ENCODE results near the gene OR13H1. TPM values are rescaled to one million over a fixed set of nuclear protein-coding genes. Genes with fewer than 3 reads are reported as not detected.

Gene OR13H1
- total and polyA plus RNA-seq, 2 donors (not counting 3 experiments of a cell fraction or from before 2014, with no cell fraction given), result not detected

- Histone ChIP-seq H3K79me2 (ENCODE audit: control insufficient read depth, insufficient read depth, low read length) (no peaks in the 10 kb centered on the region), H3K9me3 (replicated peaks; ENCODE audit: control insufficient read depth, insufficient read depth, low read length) (no peaks in the 10 kb centered on the region), H3K4me2 (ENCODE audit: insufficient read depth, low read length) (no peak overlapping the region), H3K27me3 (ENCODE audit: control insufficient read depth in 2 of 2, insufficient read depth in 2 of 2, low read length in 2 of 2) (no peaks in the 10 kb centered on the region), H4K20me1 (replicated peaks; ENCODE audit: control insufficient read depth, extremely low read depth, insufficient read depth, low read length) (no peaks in the 10 kb centered on the region), H3K4me1 (ENCODE audit: control insufficient read depth, extremely low read depth, insufficient read depth, low read length) (no peaks in the 10 kb centered on the region), H3K9me1 (replicated peaks; ENCODE audit: control insufficient read depth, extremely low read depth, insufficient read depth, low read length) (no peaks in the 10 kb centered on the region), H2AFZ (ENCODE audit: low read depth, low read length) (no peak overlapping the region), H3K27ac (ENCODE audit: insufficient read depth, low read depth, low read length) (no peak overlapping the region), H3K4me3 (replicated peaks in 1 of 3; ENCODE audit: insufficient read depth in 1 of 3, low read depth in 1 of 3, low read length in 3 of 3) (no peak overlapping the region), H3K9ac (replicated peaks; ENCODE audit: extremely low read depth, insufficient read depth, low read length) (no peak overlapping the region), H3K36me3 (ENCODE audit: control insufficient read depth in 2 of 2, extremely low read depth in 1 of 2, insufficient read depth in 2 of 2, low read length in 2 of 2) (no peaks in the 10 kb centered on the region)
- DNase-seq (ENCODE audit: low read depth, low spot score) (no peak), FAIRE-seq (no peak)
- CTCF ChIA-PET, result no interaction called here
- dilution Hi-C loops (cut with MboI; ENCODE audit: extremely low pct_ligation_motif_present, low sequenced_read_pairs) (no loop called here), intact Hi-C loops (cut with micrococcal nuclease) (no loop called here)
- TF ChIP-seq GATA2 (IDR thresholded peaks at IDR 0.05; ENCODE audit: insufficient read depth, insufficient read length, low read depth, low read length) (no peak), POLR2A (IDR thresholded peaks at IDR 0.05; ENCODE audit: low read depth, low read length) (no peak), EZH2 (IDR thresholded peaks at IDR 0.05; ENCODE audit: borderline replicate concordance, low read depth, low read length, severe bottlenecking) (no peak), MYC (IDR thresholded peaks at IDR 0.05; ENCODE audit: low read depth, low read length) (no peak), CTCF (IDR thresholded peaks at IDR 0.05; ENCODE audit: extremely low read depth in 1 of 2, insufficient read depth in 1 of 2, low read depth in 1 of 2, low read length in 2 of 2) (no peak), MAX (IDR thresholded peaks at IDR 0.05; ENCODE audit: insufficient read depth, insufficient read length) (no peak), FOS (IDR thresholded peaks at IDR 0.05; ENCODE audit: borderline replicate concordance, insufficient read depth, low read length) (no peak), JUN (IDR thresholded peaks at IDR 0.05; ENCODE audit: borderline replicate concordance, insufficient read depth, insufficient read length, low read depth) (no peak), POLR2AphosphoS5 (IDR thresholded peaks at IDR 0.05; ENCODE audit: insufficient read depth, low read depth, low read length) (no peak)
- POLR2A ChIA-PET, result no interaction called here
- BruUV-seq (replicated peaks), result no TSS peak
These were observed 27.5 kb downstream of the OR13H1 start for GRCh38 chrX:131571348-131571747.

Measured in endothelial cell of umbilical vein (primary cell).